Prostate gland (tissue), 2 donors: ENCODE data around the gene ERC2.

Source experiments
- POLR2A ChIP-seq: fragments of 450-650 bp; IDR thresholded peaks from one replicate; pipeline ENCODE4 v1.6.1; 2016; ENCODE audit warnings: antibody characterized with exemption, mild to moderate bottlenecking
- TF ChIP-seq, protein P1 (sequence below), 4 experiments: fragments of 200-600 bp in 2 of 4; fragments of 450-650 bp in 2 of 4; sonication (generic) in 2 of 4; IDR thresholded peaks; 1 replicate in 3 of 4; 2 replicates in 1 of 4; pipeline ENCODE4 v1.5.1; 2016 to 2019; ENCODE audit warnings: antibody characterized with exemption in 4 of 4, mild to moderate bottlenecking in 2 of 4, moderate library complexity in 2 of 4

DNA sequence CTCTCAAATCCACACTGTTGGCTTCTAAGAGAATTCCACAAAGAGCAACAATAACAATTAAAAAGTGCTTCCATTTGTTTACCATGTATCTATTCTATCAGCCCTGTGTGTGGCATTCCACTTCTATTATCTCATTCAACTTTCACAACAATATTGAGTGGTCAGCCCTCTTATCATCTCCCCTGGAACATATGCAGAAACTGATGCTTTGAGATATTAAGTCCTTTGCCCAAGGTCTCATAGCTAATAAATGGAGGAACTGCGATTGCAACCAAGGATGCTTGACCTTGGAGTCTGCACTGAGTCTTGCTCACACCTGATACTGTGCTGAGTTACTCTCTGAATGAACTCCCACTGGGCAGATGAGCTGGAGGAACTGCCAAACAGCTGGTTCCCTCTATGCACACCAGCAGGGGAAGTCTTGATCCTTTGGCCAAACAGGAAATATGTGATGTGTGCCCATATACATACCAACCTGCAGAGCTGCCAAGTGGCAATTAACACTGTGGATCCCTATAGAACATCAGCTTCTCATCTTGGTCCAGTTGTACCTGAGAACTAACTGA, 836.4 kb downstream of the ERC2 start:
- no peak for TF ChIP-seq POLR2A
- TF ChIP-seq, protein P1, sequence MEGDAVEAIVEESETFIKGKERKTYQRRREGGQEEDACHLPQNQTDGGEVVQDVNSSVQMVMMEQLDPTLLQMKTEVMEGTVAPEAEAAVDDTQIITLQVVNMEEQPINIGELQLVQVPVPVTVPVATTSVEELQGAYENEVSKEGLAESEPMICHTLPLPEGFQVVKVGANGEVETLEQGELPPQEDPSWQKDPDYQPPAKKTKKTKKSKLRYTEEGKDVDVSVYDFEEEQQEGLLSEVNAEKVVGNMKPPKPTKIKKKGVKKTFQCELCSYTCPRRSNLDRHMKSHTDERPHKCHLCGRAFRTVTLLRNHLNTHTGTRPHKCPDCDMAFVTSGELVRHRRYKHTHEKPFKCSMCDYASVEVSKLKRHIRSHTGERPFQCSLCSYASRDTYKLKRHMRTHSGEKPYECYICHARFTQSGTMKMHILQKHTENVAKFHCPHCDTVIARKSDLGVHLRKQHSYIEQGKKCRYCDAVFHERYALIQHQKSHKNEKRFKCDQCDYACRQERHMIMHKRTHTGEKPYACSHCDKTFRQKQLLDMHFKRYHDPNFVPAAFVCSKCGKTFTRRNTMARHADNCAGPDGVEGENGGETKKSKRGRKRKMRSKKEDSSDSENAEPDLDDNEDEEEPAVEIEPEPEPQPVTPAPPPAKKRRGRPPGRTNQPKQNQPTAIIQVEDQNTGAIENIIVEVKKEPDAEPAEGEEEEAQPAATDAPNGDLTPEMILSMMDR (IDR thresholded peaks at IDR 0.05) = no peak
